ENCODE measurements around the gene PKD2L2. TPM values are rescaled to one million over a fixed set of nuclear protein-coding genes. Genes with fewer than 3 reads are reported as not detected.
A peak's percentile ranks its signal among the peaks of the same experiment; 100 is the strongest.

The PKD2L2 gene
- polyA plus RNA-seq, 3 donors, result 0.08 TPM; not detected in 2

- Mint-ChIP-seq H3K36me3 (peaks cover 2% of the 10 kb centered on the region in 2 donors), H3K4me3 (no peak overlapping the region), H3K27ac (no peak overlapping the region), H3K4me1 (peaks cover 3% of the 10 kb centered on the region), H3K27me3 (ENCODE audit: low read depth in 3 of 3) (no peaks in the 10 kb centered on the region), H3K9me3 (peaks cover 0 to 2% (median 0%) of the 10 kb centered on the region in 7 donors)
- no peaks in the 10 kb centered on the region for H3K79me2 ChIP-seq (ENCODE audit: insufficient read depth, low read length)
- no CpG with 5 or more reads among the region's 1 CpG for whole genome bisulfite sequencing (ENCODE audit: insufficient coverage)
- H3K36me3 ChIP-seq (replicated peaks in 1 of 2; ENCODE audit: control insufficient read depth in 1 of 2, insufficient read depth in 2 of 2, low read length in 2 of 2), result no peaks in the 10 kb centered on the region
- no peaks in the 10 kb centered on the region for H3K9me3 ChIP-seq (replicated peaks in 1 of 2; ENCODE audit: control insufficient read depth in 1 of 2, insufficient read depth in 1 of 2, low read length in 2 of 2)
- H3K4me3 ChIP-seq (replicated peaks in 1 of 3; ENCODE audit: low read depth in 2 of 3, low read length in 3 of 3), result no peak overlapping the region
- H3K9ac ChIP-seq (ENCODE audit: insufficient read depth, low read length, poor library complexity, severe bottlenecking), result no peak overlapping the region
- TF ChIP-seq CTCF (IDR thresholded peaks at IDR 0.05), result no peak
- DNase-seq, result no peak
- H3K4me1 ChIP-seq (ENCODE audit: control insufficient read depth in 1 of 2, insufficient read depth in 2 of 2, low read length in 2 of 2), result no peaks in the 10 kb centered on the region
- no peaks in the 10 kb centered on the region for H4K20me1 ChIP-seq (ENCODE audit: insufficient read depth, low read length)
- H3K4me2 ChIP-seq (replicated peaks; ENCODE audit: extremely low read depth, low read length, poor library complexity, severe bottlenecking), result no peak overlapping the region
- no peaks in the 10 kb centered on the region for H3K27me3 ChIP-seq (ENCODE audit: control insufficient read depth in 2 of 2, insufficient read depth in 2 of 2, low read length in 2 of 2)
- no peak overlapping the region for H2AFZ ChIP-seq (ENCODE audit: insufficient read depth, low read depth, low read length, poor library complexity, severe bottlenecking)
- H3K27ac ChIP-seq (ENCODE audit: low read depth in 1 of 2, low read length in 2 of 2), result no peak overlapping the region
- intact Hi-C loops (cut with micrococcal nuclease), result no loop called here
Measured at GRCh38 chr5:137880313-137880712, 8.9 kb upstream of the PKD2L2 start.

- Histone ChIP-seq H3K79me2 (ENCODE audit: insufficient read depth, low read length) (no peaks in the 10 kb centered on the region), H3K4me3 (replicated peaks in 1 of 3; ENCODE audit: low read depth in 2 of 3, low read length in 3 of 3) (no peak overlapping the region), H2AFZ (ENCODE audit: insufficient read depth, low read depth, low read length, poor library complexity, severe bottlenecking) (peak overlapping the region; percentile 97), H4K20me1 (ENCODE audit: insufficient read depth, low read length) (no peaks in the 10 kb centered on the region), H3K27ac (ENCODE audit: low read depth in 1 of 2, low read length in 2 of 2) (no peak overlapping the region), H3K9me3 (replicated peaks in 1 of 2; ENCODE audit: control insufficient read depth in 1 of 2, insufficient read depth in 1 of 2, low read length in 2 of 2) (no peaks in the 10 kb centered on the region), H3K36me3 (replicated peaks in 1 of 2; ENCODE audit: control insufficient read depth in 1 of 2, insufficient read depth in 2 of 2, low read length in 2 of 2) (no peaks in the 10 kb centered on the region), H3K9ac (ENCODE audit: insufficient read depth, low read length, poor library complexity, severe bottlenecking) (no peak overlapping the region), H3K4me2 (replicated peaks; ENCODE audit: extremely low read depth, low read length, poor library complexity, severe bottlenecking) (no peak overlapping the region), H3K4me1 (ENCODE audit: control insufficient read depth in 1 of 2, insufficient read depth in 2 of 2, low read length in 2 of 2) (peaks cover 3 to 17% of the 10 kb centered on the region in 2 donors), H3K27me3 (ENCODE audit: control insufficient read depth in 2 of 2, insufficient read depth in 2 of 2, low read length in 2 of 2) (no peaks in the 10 kb centered on the region)
- Mint-ChIP-seq H3K9me3 (no peaks in the 10 kb centered on the region), H3K27ac (no peak overlapping the region), H3K4me3 (no peak overlapping the region), H3K4me1 (peaks cover 16% of the 10 kb centered on the region), H3K27me3 (ENCODE audit: low read depth in 3 of 3) (no peaks in the 10 kb centered on the region), H3K36me3 (no peaks in the 10 kb centered on the region)
- no CpG with 5 or more reads among the region's 2 CpGs for WGBS (ENCODE audit: insufficient coverage)
- intact Hi-C loops (cut with micrococcal nuclease), result no loop called here
- no peak for TF ChIP-seq CTCF (IDR thresholded peaks at IDR 0.05)
- DNase-seq, result no peak
Measured at GRCh38 chr5:137887831-137888230, 1.4 kb upstream of the PKD2L2 start.

Measured in CD14-positive monocyte (primary cell).